HG02981 (cell line): ENCODE results near the gene TMEM108.

Experiments
- ATAC-seq: cut with Tn5 transposase; IDR thresholded peaks from one replicate; pipeline ENCODE4 v1.9.1; 2021; ENCODE audit warnings: mild to moderate bottlenecking, moderate library complexity; ENCODE audit not compliant: unreplicated experiment

The TMEM108 gene

DNA sequence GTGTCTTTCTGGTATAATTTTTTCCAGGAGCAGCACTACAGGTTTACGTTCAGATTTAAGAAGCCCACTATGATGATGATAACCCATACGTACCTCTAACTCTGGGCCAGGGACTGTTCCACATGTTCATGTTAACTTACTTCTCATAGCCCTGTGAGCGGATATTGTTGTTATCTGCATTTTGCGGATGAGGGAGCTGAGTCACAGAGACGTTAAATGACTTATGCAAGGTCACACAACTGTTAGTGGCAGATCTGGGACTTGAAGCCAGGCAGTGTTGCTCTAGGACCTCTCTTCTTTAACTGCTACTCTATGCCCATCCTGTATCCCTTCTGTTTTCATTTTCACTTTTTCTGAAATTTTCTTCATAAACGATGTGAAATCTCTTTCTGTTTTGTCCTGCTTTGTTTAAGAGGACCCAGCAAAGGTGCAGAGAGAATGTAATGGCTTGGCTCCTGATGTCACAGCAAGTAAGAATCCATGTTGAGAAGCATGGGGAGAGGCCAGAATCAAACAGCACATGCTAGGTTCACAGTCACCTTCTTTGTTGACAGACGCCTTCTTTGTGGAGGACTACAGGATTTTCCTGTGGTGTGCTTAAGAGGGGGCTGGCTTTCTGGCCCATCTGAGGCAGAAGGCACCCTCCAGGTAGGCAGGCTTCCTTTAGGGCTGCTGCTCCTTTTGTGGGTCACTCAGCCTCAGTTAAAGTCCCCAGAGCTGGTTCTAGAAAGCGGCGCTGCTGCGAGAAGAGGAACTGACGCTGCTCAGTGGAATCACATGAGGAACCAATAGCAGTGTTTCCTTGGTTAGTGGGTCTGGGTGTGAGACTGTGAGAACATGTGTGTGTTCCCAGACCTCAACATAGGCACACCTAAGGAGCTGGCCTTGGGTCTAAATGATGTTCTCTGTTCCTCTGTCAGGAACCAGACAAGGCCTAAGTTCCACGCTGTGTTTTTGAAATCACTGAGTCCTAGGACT is 121.6 kb downstream of the TMEM108 start:
- no peak for ATAC-seq

GRCh38 chr3:133161656-133162055 is 123.5 kb downstream of the TMEM108 start:
- no peak for ATAC-seq

DNA sequence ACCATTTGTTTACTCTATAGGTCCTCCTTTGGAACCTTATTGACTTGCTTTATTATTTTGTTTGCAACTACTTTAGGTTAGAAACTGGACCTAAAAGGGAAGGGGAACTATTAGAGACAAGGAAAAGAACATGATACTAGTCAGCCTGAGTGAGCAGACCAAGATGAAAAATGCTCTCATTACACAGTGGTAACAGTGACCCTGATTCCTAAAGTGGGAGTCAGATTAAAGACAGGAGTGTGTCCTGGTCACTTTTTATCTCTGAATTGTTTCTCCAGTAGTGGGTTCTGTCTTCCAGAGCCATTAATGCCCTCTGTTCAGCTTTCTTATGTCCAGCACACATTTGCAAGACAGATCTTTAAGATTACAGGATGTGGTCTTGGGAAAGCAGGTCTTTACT is 124.1 kb downstream of the TMEM108 start:
- no peak for ATAC-seq

- ATAC-seq: no peak
These were observed 124.6 kb downstream of the TMEM108 start for GRCh38 chr3:133162670-133163305.

- no peak for ATAC-seq
These were observed 129.3 kb downstream of the TMEM108 start for GRCh38 chr3:133167340-133168024.

DNA sequence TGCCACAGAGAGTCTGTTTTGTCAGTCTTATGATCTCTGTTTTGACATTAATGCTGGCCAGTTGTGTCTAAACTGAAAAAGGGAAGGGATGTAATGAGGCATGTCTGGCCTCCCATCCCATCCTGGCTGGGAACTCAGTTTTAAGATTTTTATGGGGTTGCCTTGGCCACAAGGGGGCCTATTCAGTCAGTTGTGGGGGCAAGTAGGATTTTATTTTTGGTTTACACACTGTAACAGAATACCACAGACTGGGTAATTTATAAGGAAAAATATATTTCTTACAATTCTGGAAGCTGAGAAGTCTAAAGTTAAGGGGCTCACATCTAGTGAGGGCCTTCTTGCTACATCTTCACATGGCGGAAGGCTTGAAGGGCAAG is 129.8 kb downstream of the TMEM108 start:
- ATAC-seq: no peak

- no peak for ATAC-seq
These were observed 131.3 kb downstream of the TMEM108 start for GRCh38 chr3:133169331-133170068.

DNA sequence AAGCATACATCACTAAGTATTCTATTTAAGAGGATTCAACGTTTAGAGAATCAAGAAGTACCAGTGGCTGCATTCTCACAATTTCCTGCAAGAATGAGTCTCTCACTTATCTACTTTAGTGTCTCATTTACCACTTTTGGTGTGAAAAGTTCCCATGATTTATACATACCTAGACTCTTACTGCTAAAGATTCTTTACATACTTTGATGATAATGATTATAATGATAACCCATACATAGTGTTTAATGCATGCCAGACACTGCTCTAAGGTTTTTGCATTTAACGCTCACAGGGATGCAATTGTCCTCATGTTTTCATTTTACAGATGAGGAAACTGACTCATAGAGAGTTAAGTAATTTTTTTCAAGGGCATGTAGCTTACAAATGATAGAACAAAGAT is 133.6 kb downstream of the TMEM108 start:
- no peak for ATAC-seq

DNA sequence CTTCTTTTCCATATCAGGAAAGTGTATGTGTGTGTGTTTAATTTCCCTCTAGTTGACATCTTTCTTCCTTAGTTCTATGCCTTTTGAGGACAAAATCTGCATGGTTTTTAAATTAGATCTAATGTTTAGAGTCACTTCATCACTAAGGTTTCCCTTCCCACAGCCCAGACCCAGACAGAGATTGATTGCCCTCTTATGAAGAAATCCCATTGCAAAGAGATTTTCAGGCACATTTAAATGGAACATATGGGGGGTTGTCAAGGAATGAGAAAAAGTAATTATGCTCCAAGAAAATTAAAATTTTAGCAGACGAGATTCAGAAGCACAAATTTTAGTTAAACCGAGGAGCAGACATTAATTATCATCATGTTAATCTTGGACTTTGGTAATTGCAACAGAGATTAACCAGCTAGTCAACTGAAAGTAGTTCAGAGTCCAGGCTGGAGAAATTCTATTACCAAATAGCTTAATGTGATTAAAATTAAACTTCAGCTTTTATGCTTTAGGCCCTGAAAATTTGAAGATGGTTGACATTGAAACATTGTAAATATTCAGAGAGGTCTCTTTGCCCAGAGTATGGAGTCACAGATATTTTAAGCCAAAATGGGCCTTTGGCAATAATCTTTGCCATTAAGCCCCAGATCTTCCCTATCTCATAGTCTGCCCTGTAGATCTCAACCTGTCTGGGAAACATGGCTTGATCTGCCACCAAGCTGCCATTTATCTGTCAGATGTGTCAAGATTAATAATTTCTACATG is 143.4 kb downstream of the TMEM108 start:
- no peak for ATAC-seq

DNA sequence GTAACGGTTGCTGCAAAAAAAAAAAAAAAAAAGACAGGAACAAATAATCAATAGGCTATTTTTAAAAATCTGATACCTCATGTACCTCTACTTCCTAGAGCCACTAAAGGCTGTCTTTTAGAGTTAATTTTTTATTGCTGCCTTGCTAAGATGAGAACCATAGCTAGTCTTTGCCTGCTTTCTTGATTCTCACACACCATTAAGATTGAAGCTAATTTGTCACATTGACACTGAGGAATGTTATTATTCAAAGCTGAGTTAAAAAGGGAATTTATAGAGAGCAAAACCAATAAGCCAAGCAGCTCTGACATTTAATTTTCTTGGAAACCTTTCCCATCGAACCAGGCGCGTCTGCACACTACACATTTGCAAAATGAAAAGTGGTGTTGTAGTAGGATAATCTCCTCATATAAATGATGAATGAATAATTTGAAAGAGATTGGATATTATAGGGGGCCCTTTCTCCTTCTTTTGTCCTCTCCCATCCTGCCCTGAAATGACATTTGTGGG is 149.7 kb downstream of the TMEM108 start:
- ATAC-seq: no peak

DNA sequence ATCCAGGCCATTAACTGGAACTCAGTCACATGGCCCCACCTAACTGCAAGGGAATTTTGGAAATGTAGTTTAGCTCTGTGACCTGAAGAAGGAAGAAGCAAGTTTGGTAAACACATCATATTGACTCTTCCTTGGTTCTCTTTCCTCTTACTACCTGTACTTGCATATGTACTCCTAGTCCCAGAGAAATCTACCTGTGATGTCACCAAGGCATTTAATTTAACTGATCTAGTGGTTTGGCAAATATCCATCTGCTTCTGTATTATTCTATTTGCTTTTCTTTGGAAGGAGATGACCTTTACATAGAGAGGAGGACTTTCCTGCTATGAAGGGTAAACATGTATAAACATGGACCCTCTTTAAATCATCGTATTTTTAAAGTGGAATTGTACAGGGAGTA is 150.8 kb downstream of the TMEM108 start:
- ATAC-seq: no peak

- no peak for ATAC-seq
These were observed 151.7 kb downstream of the TMEM108 start for GRCh38 chr3:133189893-133190292.

DNA sequence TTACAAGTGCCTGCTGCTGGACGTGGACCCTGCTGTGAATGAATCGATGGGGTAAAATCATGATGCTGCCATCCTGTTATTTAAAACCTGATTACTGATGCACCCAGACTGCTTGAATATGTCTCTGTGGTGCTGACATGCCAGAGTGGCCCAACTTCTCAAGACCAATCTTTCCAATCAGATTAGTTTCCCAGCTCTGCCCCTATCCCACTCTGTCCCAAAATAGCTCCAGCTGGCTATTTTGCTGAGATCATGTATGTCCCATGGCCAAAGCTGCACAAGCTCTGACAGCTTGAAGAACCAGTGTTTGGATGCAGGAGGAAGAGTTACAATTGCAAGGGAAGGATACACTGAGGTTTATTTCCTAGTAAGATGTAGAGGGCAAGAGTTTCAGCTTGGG is 153.6 kb downstream of the TMEM108 start:
- no peak for ATAC-seq

DNA sequence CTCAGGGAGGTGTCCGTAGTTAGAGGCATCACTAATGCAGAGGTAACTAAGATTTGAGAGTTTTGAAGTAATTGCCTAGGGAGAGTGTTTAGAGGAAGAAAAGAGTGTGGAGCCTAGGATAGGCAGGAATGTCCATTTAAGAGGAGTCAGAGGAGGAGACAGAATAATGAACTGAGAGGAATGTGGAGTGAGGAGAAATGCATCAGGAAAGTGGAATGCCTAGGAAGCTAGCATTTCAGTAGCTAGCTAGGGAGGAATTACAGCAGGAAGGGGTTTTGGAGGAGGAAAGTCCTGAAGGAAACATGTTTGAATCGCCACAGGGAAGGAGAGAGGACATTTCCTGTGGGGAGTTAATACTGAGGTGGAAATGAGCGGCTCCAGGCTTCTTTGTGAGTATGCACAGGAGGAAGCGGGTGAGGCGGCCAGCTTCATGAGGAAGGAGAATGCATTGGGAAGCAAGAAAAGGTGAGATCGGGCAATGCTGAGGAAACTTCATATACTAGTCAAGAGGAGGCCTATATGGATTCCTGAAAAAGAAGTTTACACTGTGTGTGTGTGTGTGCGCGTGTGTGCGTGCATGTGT is 154.3 kb downstream of the TMEM108 start:
- no peak for ATAC-seq

- ATAC-seq: no peak
These were observed 154.8 kb downstream of the TMEM108 start for GRCh38 chr3:133192967-133193366.

DNA sequence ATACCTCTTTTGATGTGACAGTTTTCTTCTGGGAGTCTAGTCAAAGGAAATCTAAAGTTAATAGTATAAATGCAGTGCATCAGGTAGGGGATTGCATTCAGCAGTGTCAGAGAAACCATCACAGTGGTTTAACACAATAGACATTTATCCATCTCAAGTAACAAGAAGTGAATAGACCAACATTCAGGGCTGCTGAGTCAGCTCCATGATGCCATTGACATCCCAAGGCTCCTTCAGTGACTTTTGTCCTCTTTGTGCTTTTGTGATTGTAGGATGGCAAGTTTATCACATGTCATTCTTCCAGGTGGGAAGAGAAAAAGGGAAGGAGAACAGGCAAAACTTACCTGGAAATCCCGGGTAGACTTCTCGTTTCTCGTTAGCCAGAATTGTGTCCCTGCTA is 158.3 kb downstream of the TMEM108 start:
- no peak for ATAC-seq

GRCh38 chr3:133197619-133198018 is 159.4 kb downstream of the TMEM108 start:
- ATAC-seq: peak; percentile 70

- no peak for ATAC-seq
These were observed 168.7 kb downstream of the TMEM108 start for GRCh38 chr3:133206921-133207320.

DNA sequence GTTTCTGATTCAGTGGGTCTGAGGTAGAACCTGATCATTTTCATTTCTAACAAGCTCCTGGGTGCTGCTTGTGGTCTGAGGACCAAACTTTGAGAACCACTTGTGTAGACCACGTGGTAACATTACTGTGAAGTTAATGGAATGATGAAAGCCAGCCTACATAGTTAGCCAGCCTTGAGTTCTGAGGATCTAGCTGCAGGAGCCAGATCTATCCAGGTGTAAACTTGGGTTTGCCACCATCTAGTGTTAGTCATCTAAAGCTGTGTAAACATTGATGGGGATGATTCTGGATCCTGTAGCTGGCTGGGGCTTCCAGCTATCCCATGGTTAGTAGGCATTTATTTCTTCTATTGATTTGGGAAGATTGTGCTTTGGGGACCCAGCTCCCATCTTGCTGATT is 170.0 kb downstream of the TMEM108 start:
- no peak for ATAC-seq
